ENCODE measurements around the gene FHOD1. TPM values are rescaled to one million over a fixed set of nuclear protein-coding genes. Genes with fewer than 3 reads are reported as not detected.
A peak's percentile ranks its signal among the peaks of the same experiment; 100 is the strongest.

The FHOD1 gene
- total RNA-seq, 4 donors from 2014 or later = 13.3 to 64.4 (median 38.8) TPM

- peaks cover 6 to 45% (median 15%) of the 10 kb centered on the region in 4 donors for H3K4me1 ChIP-seq
- H3K27me3 ChIP-seq = no peaks in the 10 kb centered on the region
- TF ChIP-seq POLR2A (IDR thresholded peaks at IDR 0.05) (no peak), CTCF (IDR thresholded peaks at IDR 0.05) (no peak)
- H3K27ac ChIP-seq = no peak overlapping the region
- no peaks in the 10 kb centered on the region for H3K9me3 ChIP-seq
- DNase-seq = no peak
- no peaks in the 10 kb centered on the region for H3K36me3 ChIP-seq
- H3K4me3 ChIP-seq = no peak overlapping the region
Observed at GRCh38 chr16:67186550-67186950, 60.7 kb downstream of the FHOD1 start.

DNA sequence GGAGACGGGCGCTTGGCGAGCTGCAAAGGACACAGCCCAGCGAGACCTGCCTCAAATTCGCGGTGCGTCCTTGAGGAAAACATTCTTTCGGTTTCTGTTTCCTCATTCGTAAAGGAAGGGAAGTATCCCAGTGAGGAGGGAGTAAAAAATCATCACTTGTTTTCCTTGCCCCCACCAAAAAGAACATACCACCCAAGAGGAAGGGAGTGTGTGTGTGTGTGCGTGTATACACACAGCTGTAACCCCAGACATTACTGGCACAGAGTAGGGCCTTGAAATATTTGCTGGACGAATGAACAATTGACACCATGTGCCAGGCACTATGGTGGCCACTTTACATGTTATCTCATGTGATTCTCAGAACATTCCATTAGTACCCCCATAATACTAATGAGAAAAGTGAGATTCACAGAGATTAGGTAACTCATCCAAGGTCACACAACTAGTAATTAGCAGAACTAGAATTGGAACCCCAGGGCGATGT lies 61.6 kb downstream of the FHOD1 start:
- DNase-seq = no peak
- Histone ChIP-seq H3K9me3 (no peaks in the 10 kb centered on the region), H3K4me3 (peak overlapping the region in 2 of 4 donors; percentile 58 to 72), H3K36me3 (no peaks in the 10 kb centered on the region), H3K27ac (peak overlapping the region in 1 of 4 donors; percentile 38), H3K27me3 (no peaks in the 10 kb centered on the region), H3K4me1 (peaks cover 6 to 45% (median 15%) of the 10 kb centered on the region in 4 donors)
- TF ChIP-seq CTCF (IDR thresholded peaks at IDR 0.05) (no peak), POLR2A (IDR thresholded peaks at IDR 0.05) (no peak)

DNA sequence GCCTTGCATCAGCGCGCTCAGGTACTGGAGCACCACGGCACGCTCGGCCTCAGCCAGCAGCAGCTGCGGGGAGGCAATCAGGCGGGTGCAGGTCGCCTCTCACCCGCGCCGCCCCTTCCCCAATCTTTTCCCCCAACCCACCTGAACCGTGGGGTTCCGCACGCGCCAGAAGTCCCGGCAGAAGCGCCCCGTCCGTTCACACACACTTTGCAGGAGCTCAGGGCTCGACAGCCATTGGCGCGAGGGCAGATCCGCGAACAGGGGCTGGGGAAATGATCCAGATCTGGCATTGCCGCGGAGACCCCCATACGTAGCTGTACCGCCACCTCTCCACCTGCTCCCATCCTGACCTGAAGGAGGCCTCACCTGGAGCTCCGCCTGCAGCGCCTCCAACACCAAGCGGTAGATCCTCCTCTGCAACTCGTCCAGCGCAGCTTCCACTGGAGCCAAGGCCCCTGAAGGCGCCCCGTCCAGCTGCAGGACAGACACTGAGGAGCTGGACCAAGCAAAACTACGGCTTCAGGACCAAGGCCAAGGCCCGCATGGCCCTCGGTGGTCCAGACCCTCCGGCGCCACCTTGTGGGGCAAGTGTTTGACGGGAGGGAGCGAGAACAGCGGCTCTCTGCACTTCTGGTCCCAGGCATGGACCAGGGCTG lies 62.2 kb downstream of the FHOD1 start:
- H3K27ac ChIP-seq = peak overlapping the region in 2 of 4 donors; percentile 38 to 92
- no peaks in the 10 kb centered on the region for H3K36me3 ChIP-seq
- DNase-seq = peak; percentile 91 to 96 (median 93)
- no peaks in the 10 kb centered on the region for H3K9me3 ChIP-seq
- peaks cover 6 to 44% (median 15%) of the 10 kb centered on the region in 4 donors for H3K4me1 ChIP-seq
- no peaks in the 10 kb centered on the region for H3K27me3 ChIP-seq
- TF ChIP-seq POLR2A (IDR thresholded peaks at IDR 0.05) (no peak), CTCF (IDR thresholded peaks at IDR 0.05) (peak; percentile 75 to 89 (median 86))
- H3K4me3 ChIP-seq = peak overlapping the region in 2 of 4 donors; percentile 58 to 72

GRCh38 chr16:67184453-67184994 lies 62.8 kb downstream of the FHOD1 start:
- peaks cover 6 to 44% (median 15%) of the 10 kb centered on the region in 4 donors for H3K4me1 ChIP-seq
- H3K36me3 ChIP-seq = no peaks in the 10 kb centered on the region
- peak overlapping the region; percentile 92 to 96 (median 94) for H3K27ac ChIP-seq
- no peaks in the 10 kb centered on the region for H3K9me3 ChIP-seq
- peak overlapping the region; percentile 58 to 72 (median 70) for H3K4me3 ChIP-seq
- H3K27me3 ChIP-seq = no peaks in the 10 kb centered on the region
- no peak for TF ChIP-seq CTCF (IDR thresholded peaks at IDR 0.05)
- TF ChIP-seq POLR2A (IDR thresholded peaks at IDR 0.05) = no peak
- DNase-seq = no peak

DNA sequence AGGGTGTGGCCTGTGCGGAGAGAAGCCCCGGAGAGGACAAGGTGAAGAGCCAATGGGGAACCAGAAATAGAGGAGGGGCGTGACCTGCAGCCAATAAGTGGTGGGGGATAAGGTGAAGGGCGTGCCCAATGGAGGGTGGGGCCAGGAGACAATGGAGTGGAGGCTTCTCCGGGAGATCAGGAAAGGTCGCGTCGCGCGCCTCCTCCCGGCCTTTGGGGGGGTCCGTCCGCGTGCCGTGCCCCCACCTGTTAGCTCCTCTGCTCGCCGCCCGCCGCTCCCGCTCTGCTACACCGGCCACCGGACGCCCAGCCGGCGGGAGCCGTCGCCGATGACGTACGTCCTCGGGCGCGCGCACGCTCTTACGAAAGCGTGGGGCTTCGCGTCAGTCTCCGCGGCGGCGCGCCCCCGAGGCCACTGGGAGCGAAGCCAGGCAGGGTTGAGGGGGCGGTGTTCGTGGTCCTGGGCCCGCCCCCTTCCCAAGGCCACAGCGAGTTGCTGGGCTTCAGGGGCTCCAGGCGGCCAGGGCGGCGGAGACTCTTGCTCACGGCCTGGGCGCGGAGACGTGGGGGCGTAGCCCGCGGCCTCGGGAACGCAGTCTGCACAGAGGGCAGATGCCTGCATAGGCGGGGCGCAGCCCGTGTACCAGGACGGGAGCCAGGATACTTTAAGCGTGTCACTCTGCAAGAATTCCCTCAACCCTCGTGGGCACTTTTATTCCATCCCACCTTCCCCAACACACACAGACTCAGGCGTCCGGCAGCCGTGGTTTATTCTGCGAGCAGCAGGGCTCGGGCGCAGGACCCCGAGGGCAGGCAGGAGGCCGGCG lies 63.4 kb downstream of the FHOD1 start, which contains the start of gene MATCAP1:
MATCAP1 (minus strand) TSS at position 337 of the 826 bp plus-strand sequence. CDS start 3,353 bp downstream, outside the sequence.
- TF ChIP-seq CTCF (IDR thresholded peaks at IDR 0.05) (peak in 2 of 6 experiments; percentile 10 to 12), POLR2A (IDR thresholded peaks at IDR 0.05) (peak; percentile 47 to 63)
- Histone ChIP-seq H3K27me3 (no peaks in the 10 kb centered on the region), H3K4me3 (peak within 1 kb of the TSS; percentile 58 to 72 (median 70)), H3K36me3 (no peaks in the 10 kb centered on the region), H3K9me3 (no peaks in the 10 kb centered on the region), H3K4me1 (peaks cover 6 to 49% (median 15%) of the 10 kb centered on the region in 4 donors), H3K27ac (peak within 1 kb of the TSS; percentile 92 to 96 (median 94))
- DNase-seq = peak; percentile 95 to 97 (median 95)

All from Peyer's patch (tissue), 4 donors.